BLaER1 treated with 17β-estradiol and CSF1 and Interleukin-3, amounts not matched to agents 10 nM and 100 nM (cell line): ENCODE data around the gene TECPR2.

Experiments
- H3K27ac ChIP-seq, 11 experiments: shearing (Covaris generic); formaldehyde crosslinking; 2 replicates each; pipeline ENCODE4 v1.8.1; 2022
- H3K27me3 ChIP-seq, 11 experiments: shearing (Covaris generic); formaldehyde crosslinking; 2 replicates each; pipeline ENCODE4 v1.8.1; 2022
- H3K36me3 ChIP-seq, 11 experiments: shearing (Covaris generic); formaldehyde crosslinking; 2 replicates each; pipeline ENCODE4 v1.8.1; 2022
- H3K4me1 ChIP-seq, 10 experiments: shearing (Covaris generic); formaldehyde crosslinking; 2 replicates each; pipeline ENCODE4 v1.8.1; 2022
- H3K4me2 ChIP-seq, 11 experiments: shearing (Covaris generic); formaldehyde crosslinking; 2 replicates each; pipeline ENCODE4 v1.8.1; 2022
- H3K4me3 ChIP-seq, 10 experiments: shearing (Covaris generic); formaldehyde crosslinking; 2 replicates each; pipeline ENCODE4 v1.8.1; 2022
- H3K9ac ChIP-seq, 11 experiments: shearing (Covaris generic); formaldehyde crosslinking; 2 replicates each; pipeline ENCODE4 v1.8.1; 2022
- H3K9me3 ChIP-seq, 11 experiments: shearing (Covaris generic); formaldehyde crosslinking; replicated peaks in 1 of 11; 2 replicates each; pipeline ENCODE4 v1.8.1; 2022
- H4K20me1 ChIP-seq, 11 experiments: shearing (Covaris generic); formaldehyde crosslinking; 2 replicates each; pipeline ENCODE4 v1.8.1; 2022
- Cebpa-rat ChIP-seq, 11 experiments: shearing (Covaris generic); IDR thresholded peaks; 2 replicates each; pipeline ENCODE4 v1.8.1; 2022

TECPR2 gene

GRCh38 chr14:102509746-102510615, 147.2 kb downstream of the TECPR2 start, which contains the start of gene ANKRD9:
ANKRD9 (minus strand) TSS chr14:102509776; CDS start chr14:102507889, 1,887 bp downstream.
- TF ChIP-seq Cebpa-rat (IDR thresholded peaks at IDR 0.05): no peak
- H3K4me1 ChIP-seq: peaks cover 8 to 39% (median 33%) of the 10 kb centered on the region in 10 experiments
- peak within 1 kb of the TSS; percentile 67 to 84 (median 81) for H3K9ac ChIP-seq
- peaks cover 0 to 23% (median 14%) of the 10 kb centered on the region in 11 experiments; a peak in 11 of 22 replicates for H3K36me3 ChIP-seq
- peaks cover 0 to 26% (median 0%) of the 10 kb centered on the region in 11 experiments; a peak in 1 of 22 replicates for H4K20me1 ChIP-seq
- H3K4me2 ChIP-seq: peak within 1 kb of the TSS; percentile 95 to 99 (median 97)
- H3K27ac ChIP-seq: peak within 1 kb of the TSS; percentile 48 to 82 (median 66); a peak in 21 of 22 replicates
- peak within 1 kb of the TSS; percentile 63 to 80 (median 69) for H3K4me3 ChIP-seq
- no peaks in the 10 kb centered on the region; a peak in 1 of 22 replicates for H3K27me3 ChIP-seq
- H3K9me3 ChIP-seq: no peaks in the 10 kb centered on the region

GRCh38 chr14:102510616-102511520, 148.1 kb downstream of the TECPR2 start:
- Histone ChIP-seq H3K27me3 (no peaks in the 10 kb centered on the region; a peak in 1 of 22 replicates), H4K20me1 (peaks cover 0 to 26% (median 0%) of the 10 kb centered on the region in 11 experiments; a peak in 1 of 22 replicates), H3K4me3 (peak overlapping the region; percentile 62 to 80 (median 69)), H3K9ac (peak overlapping the region; percentile 67 to 84 (median 81); a peak in 21 of 22 replicates), H3K4me2 (peak overlapping the region; percentile 95 to 99 (median 97)), H3K4me1 (peaks cover 8 to 38% (median 33%) of the 10 kb centered on the region in 10 experiments), H3K27ac (peak overlapping the region; percentile 48 to 82 (median 66); a peak in 15 of 22 replicates), H3K9me3 (no peaks in the 10 kb centered on the region), H3K36me3 (peaks cover 0 to 20% (median 14%) of the 10 kb centered on the region in 11 experiments; a peak in 11 of 22 replicates)
- no peak for TF ChIP-seq Cebpa-rat (IDR thresholded peaks at IDR 0.05)

GRCh38 chr14:102511538-102511937, 148.8 kb downstream of the TECPR2 start:
- TF ChIP-seq Cebpa-rat (IDR thresholded peaks at IDR 0.05): no peak
- H3K4me1 ChIP-seq: peaks cover 8 to 42% (median 38%) of the 10 kb centered on the region in 10 experiments
- no peaks in the 10 kb centered on the region for H3K9me3 ChIP-seq
- peaks cover 0 to 16% (median 13%) of the 10 kb centered on the region in 11 experiments; a peak in 11 of 22 replicates for H3K36me3 ChIP-seq
- H3K4me2 ChIP-seq: peak overlapping the region in 6 of 11 experiments; percentile 95 to 99 (median 98); a peak in 4 of 22 replicates
- H4K20me1 ChIP-seq: peaks cover 0 to 20% (median 0%) of the 10 kb centered on the region in 11 experiments; a peak in 1 of 22 replicates
- H3K27ac ChIP-seq: no peak overlapping the region
- H3K9ac ChIP-seq: no peak overlapping the region; a peak in 2 of 22 replicates
- H3K4me3 ChIP-seq: no peak overlapping the region
- H3K27me3 ChIP-seq: no peaks in the 10 kb centered on the region; a peak in 1 of 22 replicates

- H3K27ac ChIP-seq: no peak overlapping the region
- H3K9ac ChIP-seq: peak overlapping the region in 1 of 11 experiments; percentile 28; a peak in 1 of 22 replicates
- peaks cover 0 to 7% (median 0%) of the 10 kb centered on the region in 11 experiments; a peak in 1 of 22 replicates for H4K20me1 ChIP-seq
Observed at GRCh38 chr14:102512793-102513300, 150.1 kb downstream of the TECPR2 start.

GRCh38 chr14:102513899-102514772, 151.4 kb downstream of the TECPR2 start:
- TF ChIP-seq Cebpa-rat (IDR thresholded peaks at IDR 0.05): no peak
- Histone ChIP-seq H3K27ac (no peak overlapping the region), H3K4me2 (no peak overlapping the region), H3K27me3 (no peaks in the 10 kb centered on the region; a peak in 1 of 22 replicates), H3K36me3 (no peaks in the 10 kb centered on the region), H4K20me1 (no peaks in the 10 kb centered on the region; a peak in 1 of 22 replicates), H3K4me3 (no peak overlapping the region), H3K9ac (no peak overlapping the region), H3K4me1 (peaks cover 8 to 44% (median 39%) of the 10 kb centered on the region in 10 experiments), H3K9me3 (no peaks in the 10 kb centered on the region)

More at GRCh38 chr14:102512793-102513300, 150.1 kb downstream of the TECPR2 start:
- H3K4me3 ChIP-seq: no peak overlapping the region
- no peak for TF ChIP-seq Cebpa-rat (IDR thresholded peaks at IDR 0.05)
- peak overlapping the region in 5 of 11 experiments; percentile 11 to 43 (median 24); a peak in 4 of 22 replicates for H3K4me2 ChIP-seq
- H3K27me3 ChIP-seq: no peaks in the 10 kb centered on the region; a peak in 1 of 22 replicates
- no peaks in the 10 kb centered on the region for H3K9me3 ChIP-seq
- peaks cover 8 to 50% (median 44%) of the 10 kb centered on the region in 10 experiments for H3K4me1 ChIP-seq
- peaks cover 0 to 3% (median under 1%) of the 10 kb centered on the region in 11 experiments; a peak in 5 of 22 replicates for H3K36me3 ChIP-seq

- H4K20me1 ChIP-seq: no peaks in the 10 kb centered on the region; a peak in 1 of 22 replicates
- H3K4me1 ChIP-seq: peaks cover 7 to 44% (median 35%) of the 10 kb centered on the region in 10 experiments
- no peak overlapping the region for H3K27ac ChIP-seq
- H3K9me3 ChIP-seq: no peaks in the 10 kb centered on the region
- H3K4me2 ChIP-seq: no peak overlapping the region
- H3K27me3 ChIP-seq: no peaks in the 10 kb centered on the region
- TF ChIP-seq Cebpa-rat (IDR thresholded peaks at IDR 0.05): no peak
- no peak overlapping the region for H3K4me3 ChIP-seq
- no peaks in the 10 kb centered on the region for H3K36me3 ChIP-seq
- no peak overlapping the region for H3K9ac ChIP-seq
Observed at GRCh38 chr14:102514987-102515733, 152.4 kb downstream of the TECPR2 start.
